GM21576 (cell line): ENCODE measurements around the gene MNAT1.
A peak's percentile ranks its signal among the peaks of the same experiment; 100 is the strongest.
"Not testable (repeated sequence)": the region's sequence is repeated elsewhere in the genome, so short reads cannot be mapped to it uniquely, and the experiment has no call there.

ENCODE experiments used
- ATAC-seq: cut with Tn5 transposase; IDR thresholded peaks from one replicate; pipeline ENCODE4 v1.9.1; 2021; ENCODE audit warnings: mild to moderate bottlenecking, moderate library complexity; ENCODE audit not compliant: unreplicated experiment

Gene MNAT1

DNA sequence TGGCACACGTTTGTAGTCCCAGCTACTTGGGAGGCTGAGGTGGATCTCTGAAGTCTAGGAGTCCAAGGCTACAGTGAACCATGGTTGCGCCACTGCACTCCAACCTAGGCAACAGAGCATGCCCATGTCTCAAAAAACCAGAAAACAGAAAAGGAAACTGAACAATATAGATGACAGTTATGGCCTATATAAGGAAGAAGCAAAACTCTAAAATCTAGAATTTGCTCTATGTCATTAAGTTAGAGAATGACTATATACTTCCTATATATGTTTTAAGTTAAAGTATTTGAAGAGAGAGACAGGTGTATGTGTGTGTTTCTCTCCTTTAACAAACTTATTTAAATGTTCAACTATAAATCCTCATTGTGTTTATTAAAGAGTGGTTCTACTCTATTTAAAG lies 65.8 kb downstream of the MNAT1 start:
- ATAC-seq, result no peak

DNA sequence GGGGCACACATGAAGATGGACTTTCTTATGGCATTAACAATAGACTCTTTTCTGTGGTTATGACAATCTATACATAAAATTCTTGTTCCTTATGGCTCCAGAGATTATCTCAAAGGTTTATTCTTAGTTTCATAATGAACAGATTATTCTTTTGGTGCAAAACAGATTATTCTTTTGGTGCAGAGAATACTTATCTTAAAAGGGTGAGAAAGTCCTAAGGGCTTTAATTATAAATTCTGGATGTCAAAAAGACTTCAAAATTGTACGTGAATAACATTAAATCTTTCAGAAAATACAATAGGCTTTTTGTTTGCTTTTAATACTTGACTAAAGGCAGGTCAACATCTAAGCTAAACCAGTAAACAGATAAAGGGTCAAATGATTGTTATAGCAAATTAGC lies 69.3 kb downstream of the MNAT1 start:
- ATAC-seq, result no peak

DNA sequence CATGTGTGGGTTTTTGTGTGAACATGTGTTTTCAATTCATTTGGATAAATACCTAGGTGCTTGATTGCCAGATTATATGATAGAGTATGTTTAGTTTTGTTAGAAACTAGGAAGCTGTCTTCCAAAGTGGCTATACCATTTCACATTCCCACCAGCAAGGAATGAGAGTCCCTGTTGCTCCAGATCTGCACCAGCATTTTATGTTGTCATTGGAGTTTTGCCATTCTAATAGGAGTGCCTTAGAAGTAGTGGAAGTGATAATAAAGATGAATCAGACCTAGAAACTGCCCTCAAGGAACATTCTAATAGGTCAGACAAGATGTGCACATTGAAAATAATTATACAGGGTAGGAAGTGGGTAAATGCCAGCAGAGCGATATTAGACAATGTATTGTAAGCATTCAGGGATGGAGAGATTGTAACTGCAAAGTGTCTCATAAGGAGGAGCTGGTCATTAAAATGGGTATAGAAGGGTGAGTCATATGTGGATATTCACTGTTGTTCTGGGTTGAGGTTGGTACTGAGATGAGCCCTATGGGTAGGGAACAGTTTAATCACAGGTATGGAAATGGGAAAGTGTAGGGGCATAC lies 71.4 kb downstream of the MNAT1 start:
- no peak for ATAC-seq

DNA sequence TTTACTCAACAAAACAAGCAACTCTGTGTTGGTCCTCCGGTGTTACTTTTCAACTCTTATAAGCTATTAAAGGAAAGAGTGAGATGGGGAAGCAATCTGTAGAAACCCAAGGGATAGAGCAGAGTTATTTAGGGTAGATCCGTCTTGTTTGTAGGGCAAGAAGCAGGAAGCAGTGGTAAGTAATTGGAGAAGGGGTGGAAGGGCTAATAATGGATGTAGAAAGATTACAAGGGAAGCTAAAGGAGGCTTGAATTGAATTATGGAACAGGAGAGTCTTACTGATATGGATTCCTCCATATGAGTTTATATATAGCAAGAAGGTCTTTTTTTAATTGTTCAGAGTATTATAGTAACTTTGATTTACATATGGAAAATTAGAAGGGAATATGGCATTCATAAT lies 72.7 kb downstream of the MNAT1 start:
- no peak for ATAC-seq

DNA sequence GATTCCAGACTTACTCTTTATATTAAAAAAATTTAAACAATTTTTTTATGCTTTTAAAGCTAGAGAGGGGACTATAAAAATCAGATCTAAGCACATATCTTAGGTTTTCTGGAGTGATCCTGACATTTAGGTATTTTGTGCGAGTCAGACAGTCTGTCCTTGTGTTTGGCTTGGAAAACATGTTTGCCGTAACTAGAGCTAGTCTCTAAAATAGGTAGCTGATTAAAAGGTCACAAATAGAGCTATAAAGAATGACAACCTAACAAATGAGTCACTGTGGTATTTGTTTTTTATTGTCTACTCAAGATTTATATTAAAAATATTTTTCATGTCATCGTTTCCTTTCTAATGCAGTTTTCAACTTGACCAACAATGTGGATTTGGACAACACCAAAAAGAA lies 73.4 kb downstream of the MNAT1 start:
- ATAC-seq, result no peak

DNA sequence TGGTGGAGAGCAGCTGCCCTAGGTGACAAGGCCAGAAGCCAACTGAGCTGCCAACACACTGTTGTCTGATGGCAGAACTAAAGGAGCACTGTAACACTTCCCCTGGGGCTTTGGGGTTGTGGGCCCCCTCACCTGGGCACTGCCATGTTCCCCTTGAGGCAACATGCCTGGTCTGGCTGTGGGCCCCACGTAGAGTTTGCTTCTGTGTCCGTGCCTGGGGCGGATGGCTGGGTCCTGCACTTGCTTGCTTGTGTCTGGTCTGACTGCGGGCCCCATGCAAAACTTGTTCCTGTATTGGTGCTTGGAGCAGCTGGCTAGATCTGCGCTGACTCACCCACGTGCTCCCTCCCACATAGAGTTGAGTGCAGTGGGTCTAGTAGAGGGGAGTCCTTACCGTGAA lies 78.4 kb downstream of the MNAT1 start:
- no peak for ATAC-seq

DNA sequence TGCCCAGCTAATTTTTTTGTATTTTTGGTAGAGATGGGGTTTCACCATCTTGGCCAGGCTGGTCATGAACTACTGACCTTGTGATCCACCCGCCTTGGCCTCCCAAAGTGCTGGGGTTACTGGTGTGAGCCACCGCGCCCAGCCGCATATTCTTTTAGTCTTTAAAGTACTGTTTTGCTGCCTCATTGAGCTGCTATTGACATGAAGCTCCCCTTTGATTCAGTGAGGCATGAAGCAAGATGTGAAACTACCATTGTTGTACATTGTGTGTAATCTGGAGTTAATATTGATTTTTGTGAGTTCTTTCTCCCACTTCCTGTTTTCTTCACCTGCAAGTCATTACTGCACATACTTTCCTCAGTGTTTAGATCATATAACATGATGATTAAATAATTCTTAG lies 80.8 kb downstream of the MNAT1 start:
- ATAC-seq, result peak; percentile 97

DNA sequence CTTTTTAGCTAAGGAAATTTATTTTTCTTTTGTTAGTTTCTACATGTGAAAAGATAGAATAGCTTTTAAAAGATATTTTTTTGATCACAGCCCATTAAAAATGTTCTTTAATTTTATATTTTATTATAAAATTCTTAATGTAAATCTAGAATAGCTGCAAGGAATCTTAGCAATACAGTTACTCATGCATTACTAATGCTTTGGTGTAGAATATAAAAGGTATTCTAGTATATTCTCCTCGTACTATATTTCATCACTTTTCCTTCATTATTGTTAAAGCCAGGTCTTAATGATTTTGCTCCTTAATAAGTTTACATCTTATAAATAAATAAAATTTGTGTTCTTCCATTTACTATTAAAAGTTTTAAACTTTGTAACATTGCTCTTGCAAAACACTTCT lies 82.6 kb downstream of the MNAT1 start:
- ATAC-seq, result no peak

DNA sequence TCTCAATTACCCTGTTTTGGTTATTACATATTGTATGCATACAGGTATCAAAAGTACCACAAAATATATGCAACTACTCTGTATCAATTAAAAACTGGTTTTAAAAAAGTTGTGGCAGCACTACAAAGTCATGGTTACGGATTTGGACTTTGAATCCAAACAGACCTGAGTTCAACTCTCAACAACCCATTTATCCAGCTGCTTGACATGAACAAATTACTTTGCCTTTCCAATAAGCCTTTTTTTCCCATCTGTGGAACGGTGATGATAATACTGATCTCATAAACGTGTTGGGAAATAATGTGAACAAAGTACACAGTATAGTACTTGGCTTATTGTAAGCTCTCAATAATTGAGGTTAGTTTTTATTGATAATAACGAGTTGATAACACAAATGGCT lies 85.0 kb downstream of the MNAT1 start:
- ATAC-seq, result no peak

DNA sequence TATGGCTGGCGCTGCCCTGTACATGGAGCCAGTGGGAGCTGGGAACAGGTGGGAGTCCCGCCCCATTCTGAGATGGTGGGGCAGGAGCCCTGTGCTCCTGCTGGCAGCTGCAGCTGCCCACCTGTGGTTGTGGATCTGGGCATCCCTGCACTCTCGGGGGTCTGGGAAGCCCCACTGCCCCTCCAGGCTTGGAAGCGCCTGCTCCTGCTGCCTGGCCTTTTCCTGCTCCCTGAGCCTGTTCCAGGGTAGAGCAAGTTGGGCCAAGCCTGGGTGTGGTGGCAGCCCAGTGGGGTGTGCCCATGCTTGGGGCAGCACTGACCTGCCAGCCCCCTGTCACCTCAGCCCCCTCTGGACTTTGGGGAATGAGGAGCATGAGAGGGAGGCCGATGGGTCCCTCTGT lies 104.0 kb downstream of the MNAT1 start:
- ATAC-seq, result no peak

DNA sequence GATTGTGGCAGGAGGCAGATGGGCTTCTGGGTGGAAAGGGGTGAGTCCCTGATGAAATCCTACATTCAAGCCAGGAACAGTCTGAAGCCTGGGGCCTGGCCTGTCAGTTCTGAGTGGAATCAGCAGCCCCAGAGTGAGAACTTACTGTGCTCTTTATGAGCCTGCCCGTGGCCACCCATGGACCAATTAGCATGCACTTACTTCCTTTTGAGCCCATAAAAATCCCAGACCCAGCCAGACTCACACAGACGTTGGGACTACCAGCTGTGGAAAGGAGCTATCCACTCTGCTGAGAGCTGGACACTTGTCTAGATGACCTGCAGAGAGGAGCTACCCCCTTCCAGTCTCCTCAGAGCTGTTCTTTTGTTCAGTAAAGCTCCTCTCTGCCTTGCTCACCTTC lies 104.5 kb downstream of the MNAT1 start:
- ATAC-seq, result no peak

DNA sequence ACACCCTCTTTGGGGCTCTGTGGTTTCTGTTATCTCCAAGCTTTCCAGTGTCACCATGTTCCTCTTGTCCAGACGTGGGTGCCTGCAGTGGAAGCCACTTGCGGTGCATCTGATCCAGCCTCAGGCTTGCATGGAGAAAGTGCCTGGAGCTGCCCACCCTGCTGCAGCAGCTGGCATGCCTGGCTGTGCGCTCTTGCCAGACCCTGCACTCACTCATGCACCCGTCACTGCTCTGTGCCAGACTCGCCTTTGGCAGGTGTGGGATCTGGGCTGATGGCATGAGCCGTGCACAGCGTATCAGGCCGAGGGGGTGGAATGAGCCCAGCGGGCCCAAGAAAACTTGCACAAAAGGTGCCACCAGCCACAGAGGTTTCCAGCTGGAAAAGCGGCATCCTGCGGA lies 105.1 kb downstream of the MNAT1 start:
- ATAC-seq, result no peak

DNA sequence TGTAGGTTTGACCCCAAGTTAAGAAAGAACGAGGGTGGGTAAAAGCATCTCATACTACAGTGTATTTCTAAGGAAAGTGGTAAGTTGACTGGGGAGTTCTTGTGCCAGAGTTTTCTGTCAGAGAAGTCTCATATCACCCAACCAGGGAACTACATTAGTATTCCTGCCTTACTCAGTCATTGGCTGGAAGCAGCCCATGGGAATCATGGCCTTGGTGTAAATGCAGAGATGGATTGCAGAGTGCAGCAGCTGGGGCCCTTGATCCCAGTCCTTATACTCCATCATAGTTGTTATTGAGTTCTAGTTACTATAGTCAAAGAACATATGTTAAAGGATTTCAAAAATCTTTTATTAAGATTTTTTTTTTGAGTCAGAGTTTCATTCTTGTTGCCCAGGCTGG lies 105.8 kb downstream of the MNAT1 start:
- ATAC-seq, result no peak

DNA sequence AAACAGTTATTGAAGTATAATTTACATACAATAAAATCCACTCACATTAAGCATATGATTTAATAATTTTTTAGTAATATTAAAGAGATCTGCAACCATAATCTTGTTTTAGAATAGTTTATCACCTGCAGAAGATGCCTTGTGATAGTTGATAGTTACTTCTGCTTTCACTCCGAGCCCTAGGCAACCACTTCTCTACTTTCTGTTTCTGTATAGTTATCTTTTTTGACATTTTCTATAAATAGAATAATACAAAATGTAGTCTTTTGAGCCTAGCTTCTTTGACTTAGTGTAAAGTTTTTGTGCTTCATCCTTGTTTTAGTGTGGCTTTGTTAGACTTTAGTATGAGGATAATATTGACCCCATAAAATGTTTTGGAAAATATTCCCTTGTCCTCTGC lies 111.0 kb downstream of the MNAT1 start:
- peak; percentile 96 for ATAC-seq

DNA sequence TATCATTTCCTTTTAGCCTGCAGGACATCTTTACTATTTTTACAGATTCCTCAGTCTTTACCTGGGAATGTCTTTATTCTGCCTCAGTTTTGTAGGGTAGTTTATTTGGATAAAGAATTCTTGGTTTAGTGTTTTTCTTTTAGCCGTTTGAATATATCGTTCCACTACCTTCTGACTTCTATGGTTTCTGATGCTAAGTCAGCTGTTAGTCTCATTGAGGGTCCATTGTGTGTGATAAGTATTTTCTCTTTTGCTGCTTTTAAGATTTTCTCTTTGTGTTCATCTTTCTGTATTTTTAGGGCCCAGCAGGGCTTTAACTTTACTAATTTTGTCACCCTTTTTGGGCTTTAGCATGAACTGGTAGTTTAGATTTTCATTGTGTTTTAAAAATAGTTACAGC lies 113.5 kb downstream of the MNAT1 start:
- no peak for ATAC-seq

DNA sequence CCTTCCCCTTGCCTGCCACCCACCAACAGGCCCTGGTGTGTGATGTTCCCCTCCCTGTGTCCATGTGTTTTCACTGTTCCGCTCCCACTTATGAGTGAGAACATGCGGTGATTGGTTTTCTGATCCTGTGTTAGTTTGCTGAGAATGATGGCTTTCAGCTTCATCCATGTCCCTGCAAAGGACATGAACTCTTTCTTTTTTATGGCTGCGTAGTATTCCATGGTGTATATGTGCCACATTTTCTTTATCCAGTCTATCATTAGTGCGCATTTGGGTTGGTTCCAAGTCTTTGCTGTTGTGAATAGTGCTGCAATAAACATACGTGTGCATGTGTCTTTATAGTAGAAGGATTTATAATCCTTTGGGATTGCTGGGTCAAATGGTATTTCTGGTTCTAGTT lies 117.1 kb downstream of the MNAT1 start:
- not testable (repeated sequence) for ATAC-seq

DNA sequence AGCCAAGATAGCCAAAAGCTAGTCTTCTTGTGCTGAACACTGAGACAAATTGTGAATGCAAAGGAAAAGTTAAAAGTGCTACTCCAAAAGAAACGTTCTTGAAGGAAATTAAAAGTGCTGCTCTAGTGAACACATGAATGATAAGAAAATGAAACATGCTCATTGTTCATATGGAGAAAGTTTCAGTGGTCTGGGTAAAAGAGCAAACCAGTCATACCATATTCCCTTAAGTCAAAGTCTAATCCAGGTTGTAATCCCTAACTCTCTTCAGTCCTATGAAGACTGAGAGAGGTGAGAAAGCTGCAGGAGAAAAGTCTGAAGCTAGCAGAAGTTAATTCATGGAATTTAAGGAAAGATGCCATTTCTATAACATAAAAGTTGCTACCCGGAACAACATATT lies 121.5 kb downstream of the MNAT1 start:
- ATAC-seq, result no peak

DNA sequence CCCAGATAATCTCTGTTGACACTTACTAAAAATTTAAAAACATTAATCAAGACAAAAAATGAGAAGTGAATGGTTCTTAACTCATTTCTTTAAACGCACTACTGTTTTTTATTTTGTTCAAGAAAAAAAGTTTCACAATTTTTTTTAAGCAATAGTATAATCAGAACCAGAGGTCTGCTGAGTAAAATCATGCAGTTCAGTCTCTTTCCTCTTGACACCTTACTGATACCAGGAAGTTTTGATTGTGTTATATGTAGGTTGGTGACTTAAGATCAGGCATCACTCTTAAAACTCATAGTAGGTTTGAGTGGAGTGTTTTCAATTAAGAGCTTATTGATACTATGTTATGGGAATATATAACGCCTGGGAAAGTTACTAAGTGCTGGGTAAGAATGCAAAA lies 125.0 kb downstream of the MNAT1 start:
- no peak for ATAC-seq

DNA sequence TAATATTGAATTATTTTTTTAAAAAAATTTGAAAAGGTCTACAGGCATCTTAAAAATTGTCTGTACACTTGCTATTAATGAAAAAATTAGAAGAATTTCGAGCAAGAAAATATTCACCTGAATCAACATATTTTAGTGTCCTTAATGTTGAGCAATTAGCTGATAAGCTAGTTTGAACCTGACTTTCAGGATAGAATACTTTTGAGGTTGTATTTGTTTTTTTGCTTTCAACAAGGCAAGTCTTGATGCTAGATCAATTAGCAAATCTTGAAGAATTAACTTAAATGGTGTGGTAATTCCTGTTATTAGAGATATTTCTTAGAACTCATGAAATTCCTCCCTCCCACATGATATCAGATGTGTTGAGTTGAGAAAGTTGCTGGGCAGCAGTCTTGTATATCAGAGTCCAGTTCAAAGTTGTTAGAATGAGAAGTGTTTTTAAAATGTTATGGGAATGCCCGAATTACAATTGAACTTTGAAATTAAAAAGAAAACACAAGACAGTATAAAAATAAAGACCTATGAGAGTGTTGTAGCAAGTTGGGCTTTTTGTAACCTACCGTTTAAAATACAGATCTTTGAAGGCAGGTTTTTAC lies 127.1 kb downstream of the MNAT1 start:
- ATAC-seq, result no peak

DNA sequence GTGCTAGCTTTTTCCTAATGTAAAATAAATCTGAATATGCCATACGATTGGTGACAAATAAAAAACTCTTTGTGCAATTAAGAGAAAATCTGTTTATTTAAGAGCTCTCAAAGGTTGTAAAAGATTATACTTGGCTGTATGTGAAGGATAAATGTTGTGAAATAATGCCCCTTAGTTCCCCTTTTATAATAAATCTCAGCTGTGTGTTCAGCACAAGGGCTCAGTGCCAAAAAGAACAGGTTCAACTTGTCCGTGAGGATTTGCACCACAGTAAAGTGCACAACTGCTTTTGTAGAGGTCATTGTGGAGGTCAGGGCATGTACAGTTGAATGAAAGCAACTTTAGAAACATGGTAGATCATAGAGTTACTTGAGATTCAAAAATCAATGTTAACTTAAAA lies 127.7 kb downstream of the MNAT1 start:
- ATAC-seq, result no peak

DNA sequence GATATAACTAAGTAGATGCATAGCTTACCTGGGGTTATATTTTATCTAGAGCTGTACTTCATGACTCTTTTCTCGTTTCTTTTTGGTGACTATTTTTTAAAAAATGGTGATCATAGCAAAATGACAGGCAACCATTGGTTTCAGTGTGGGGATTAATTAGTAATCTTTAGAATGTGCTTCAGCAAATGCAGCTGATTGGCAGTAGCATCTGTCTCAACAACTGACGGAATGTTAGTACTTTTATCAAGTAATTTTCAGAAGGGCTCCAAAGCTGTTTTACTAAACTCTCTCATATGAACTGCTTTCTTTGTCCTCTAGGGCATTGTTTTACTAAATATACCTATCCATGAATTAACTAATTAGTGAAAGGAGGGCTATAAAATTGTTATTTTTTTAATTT lies 128.7 kb downstream of the MNAT1 start:
- no peak for ATAC-seq

DNA sequence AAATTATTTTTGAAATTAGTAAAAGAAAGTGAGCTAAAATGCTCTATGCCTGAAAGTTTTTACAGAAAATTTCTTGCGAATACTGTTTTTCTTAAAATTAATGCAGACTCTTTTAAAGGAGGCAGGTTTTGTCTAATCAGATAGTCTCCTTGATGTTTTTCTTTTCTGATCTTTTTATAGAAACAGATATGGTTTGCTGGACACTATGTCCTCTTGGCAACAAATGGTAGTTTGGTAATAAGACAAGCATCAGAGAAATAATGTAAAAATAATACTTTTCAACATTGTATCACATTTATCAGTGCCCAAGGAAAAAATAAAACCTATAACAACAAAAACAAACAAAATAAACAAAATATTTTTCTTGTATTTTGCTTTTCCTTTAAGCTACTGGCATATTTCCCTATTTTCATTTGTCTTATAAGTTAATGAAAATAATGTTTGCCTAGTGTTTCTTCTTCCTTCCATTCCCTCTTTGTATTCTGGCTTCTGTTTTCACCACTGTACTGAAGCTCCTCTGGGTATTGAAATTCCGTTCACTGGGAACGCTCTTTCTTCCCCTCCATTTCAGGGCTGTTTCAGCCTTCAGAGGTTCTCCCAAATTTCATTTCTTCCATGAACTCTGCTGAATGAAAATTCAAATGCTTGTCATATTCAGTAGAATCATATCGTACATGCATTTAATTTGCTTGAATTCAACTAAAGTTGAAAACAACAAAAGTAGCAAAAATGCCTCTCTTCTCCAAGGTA lies 131.0 kb downstream of the MNAT1 start:
- ATAC-seq, result no peak
